Natural killer cell (primary cell): ENCODE measurements around the gene FPR3. TPM values are rescaled to one million over a fixed set of nuclear protein-coding genes. Genes with fewer than 3 reads are reported as not detected.

Experiments
- ATAC-seq, 3 donors: fragments of 150-1000 bp in 2 of 3; fragments of 200-7000 bp in 1 of 3; cut with Tn5 transposase; 1 replicate in 1 of 3; 2 replicates in 2 of 3; pipeline ENCODE4 v1.10.0; 2021; ENCODE audit warnings: mild to moderate bottlenecking in 2 of 3, moderate library complexity in 2 of 3
- DNase-seq, 2 donors: peaks; one replicate each; pipeline versions ENCODE4 v3.0.0 to v3.0.0-alpha.2; 2013 to 2021; ENCODE audit warnings: mixed read lengths in 1 of 2
- H3K27ac ChIP-seq: one replicate; pipeline ENCODE4 v1.5.1; 2013; ENCODE audit warnings: mild to moderate bottlenecking, low read length
- H3K27me3 ChIP-seq: one replicate; pipeline ENCODE4 v1.6.1; 2013; ENCODE audit warnings: low read length; ENCODE audit not compliant: control insufficient read depth, insufficient read depth
- H3K36me3 ChIP-seq: one replicate; pipeline ENCODE4 v1.6.1; 2013; ENCODE audit warnings: low read length; ENCODE audit not compliant: control insufficient read depth, insufficient read depth
- H3K4me1 ChIP-seq: one replicate; pipeline ENCODE4 v1.6.1; 2013; ENCODE audit warnings: low read length; ENCODE audit not compliant: control insufficient read depth, insufficient read depth
- H3K4me3 ChIP-seq: one replicate; pipeline ENCODE4 v1.5.1; 2013; ENCODE audit warnings: low read length
- H3K9me3 ChIP-seq: one replicate; pipeline ENCODE4 v1.6.1; 2013; ENCODE audit warnings: low read length; ENCODE audit not compliant: control insufficient read depth, insufficient read depth
- H3K27ac Mint-ChIP-seq, 2 donors: one replicate each; pipeline ENCODE4 v1.8.0; 2022; ENCODE audit warnings: mild to moderate bottlenecking in 2 of 2, mixed read lengths in 2 of 2, moderate library complexity in 1 of 2
- H3K27me3 Mint-ChIP-seq, 2 donors: one replicate each; pipeline ENCODE4 v1.8.0; 2022; ENCODE audit warnings: low read depth in 2 of 2, mixed read lengths in 2 of 2
- H3K36me3 Mint-ChIP-seq: one replicate; pipeline ENCODE4 v1.8.0; 2022; ENCODE audit warnings: mixed read lengths
- H3K4me1 Mint-ChIP-seq, 2 donors: one replicate each; pipeline ENCODE4 v1.8.0; 2022; ENCODE audit warnings: mixed read lengths in 2 of 2
- H3K4me3 Mint-ChIP-seq: one replicate; pipeline ENCODE4 v1.8.0; 2022; ENCODE audit warnings: mild to moderate bottlenecking, moderate library complexity, mixed read lengths
- H3K9me3 Mint-ChIP-seq, 2 donors: one replicate each; pipeline ENCODE4 v1.8.0; 2022; ENCODE audit warnings: mixed read lengths in 2 of 2
- CTCF ChIP-seq: fragments of 200-600 bp; IDR thresholded peaks from one replicate; pipeline ENCODE4 v1.8.0; 2022; ENCODE audit warnings: antibody characterized with exemption
- WGBS: methylation state at CpG from one replicate; pipeline ENCODE4 v1.1.7; 2013; ENCODE audit warnings: missing lambda C conversion rate; ENCODE audit not compliant: insufficient coverage; 5-methylcytosine and 5-hydroxymethylcytosine counted together
- intact Hi-C: fragments of 100-400 bp; cut with micrococcal nuclease; formaldehyde crosslinking; loops from one replicate; pipeline ENCODE4 v1.14.2; 2022
- total RNA-seq, 4 donors: library from RNA; stranded (reverse); fragments of 120-200 nt in 1 of 4; gene quantifications; one replicate each; pipeline versions ENCODE4 v1.2.3 to v1.2.4, GENCODE V29; 2013 to 2022

Gene FPR3
- total RNA-seq, 3 donors from 2014 or later (not counting 1 experiment from before 2014, with no cell fraction given): 0.28 TPM; not detected in 2

GRCh38 chr19:51824281-51825005 is 29.5 kb downstream of the FPR3 start:
- H3K4me3 Mint-ChIP-seq: no peak overlapping the region
- H3K9me3 Mint-ChIP-seq: peaks cover 4 to 11% of the 10 kb centered on the region in 2 donors
- ATAC-seq (peak in 2 of 3 donors; percentile 26 to 58), DNase-seq (no peak)
- peaks cover 21% of the 10 kb centered on the region for H3K9me3 ChIP-seq
- intact Hi-C loops: no loop called here
- no peak overlapping the region for H3K4me3 ChIP-seq
- H3K4me1 Mint-ChIP-seq: no peaks in the 10 kb centered on the region
- peaks cover 10% of the 10 kb centered on the region for H3K36me3 Mint-ChIP-seq
- H3K27me3 ChIP-seq: no peaks in the 10 kb centered on the region
- 53% methylated on average over 13 of the region's 13 CpGs for WGBS
- no peaks in the 10 kb centered on the region for H3K36me3 ChIP-seq
- H3K27ac Mint-ChIP-seq: no peak overlapping the region
- H3K27ac ChIP-seq: no peak overlapping the region
- peaks cover 17% of the 10 kb centered on the region for H3K4me1 ChIP-seq
- TF ChIP-seq CTCF: no peak
- H3K27me3 Mint-ChIP-seq: peaks cover 0 to 12% of the 10 kb centered on the region in 2 donors

- H3K27ac ChIP-seq: no peak overlapping the region
- WGBS: 49% methylated on average over 2 of the region's 2 CpGs
- Mint-ChIP-seq H3K4me1 (no peaks in the 10 kb centered on the region), H3K4me3 (no peak overlapping the region), H3K9me3 (peaks cover 3 to 5% of the 10 kb centered on the region in 2 donors), H3K36me3 (no peaks in the 10 kb centered on the region), H3K27ac (no peak overlapping the region), H3K27me3 (peaks cover 0 to under 1% of the 10 kb centered on the region in 2 donors)
- H3K4me1 ChIP-seq: no peaks in the 10 kb centered on the region
- H3K27me3 ChIP-seq: no peaks in the 10 kb centered on the region
- H3K36me3 ChIP-seq: no peaks in the 10 kb centered on the region
- no peak overlapping the region for H3K4me3 ChIP-seq
- intact Hi-C loops: no loop called here
- DNase-seq (peak in 1 of 2 donors; percentile 4), ATAC-seq (peak in 1 of 3 donors; percentile 29)
- no peak for TF ChIP-seq CTCF
- peaks cover 19% of the 10 kb centered on the region for H3K9me3 ChIP-seq
Measured at GRCh38 chr19:51830274-51830673, 35.3 kb downstream of the FPR3 start.

- WGBS: 95% methylated on average over 1 of the region's 2 CpGs
- H3K36me3 Mint-ChIP-seq: peaks cover 8% of the 10 kb centered on the region
- Histone ChIP-seq H3K4me1 (no peaks in the 10 kb centered on the region), H3K27ac (no peak overlapping the region), H3K27me3 (no peaks in the 10 kb centered on the region), H3K4me3 (no peak overlapping the region), H3K36me3 (no peaks in the 10 kb centered on the region), H3K9me3 (peaks cover 12% of the 10 kb centered on the region)
- peaks cover 3 to 18% of the 10 kb centered on the region in 2 donors for H3K9me3 Mint-ChIP-seq
- H3K27ac Mint-ChIP-seq: no peak overlapping the region
- H3K27me3 Mint-ChIP-seq: no peaks in the 10 kb centered on the region
- ATAC-seq: no peak
- no peak for DNase-seq
- H3K4me1 Mint-ChIP-seq: no peaks in the 10 kb centered on the region
- H3K4me3 Mint-ChIP-seq: no peak overlapping the region
- TF ChIP-seq CTCF: no peak
- intact Hi-C loops: no loop called here
Measured at GRCh38 chr19:51837145-51837544, 42.2 kb downstream of the FPR3 start.
